PFSK-1 (cell line): ENCODE data around the gene CXCL6.

Experiments
- FOXP2 ChIP-seq: optimal IDR thresholded peaks from 2 replicates; pipeline ENCODE3; 2011; ENCODE audit warnings: borderline replicate concordance, control low read depth, inconsistent platforms; ENCODE audit not compliant: insufficient read depth; ENCODE audit errors: extremely low read length, extremely low read depth
- POLR2AphosphoS5 ChIP-seq: IDR thresholded peaks from 2 replicates; pipeline ENCODE4 v1.6.1; 2012; ENCODE audit warnings: low read depth, mild to moderate bottlenecking, control low read depth, low read length, moderate library complexity
- SIN3A ChIP-seq: IDR thresholded peaks from 2 replicates; pipeline ENCODE4 v1.6.1; 2012; ENCODE audit warnings: mild to moderate bottlenecking, low read length, moderate library complexity, borderline replicate concordance; ENCODE audit not compliant: insufficient read depth
- TAF1 ChIP-seq: IDR thresholded peaks from 2 replicates; pipeline ENCODE4 v1.6.1; 2012; ENCODE audit warnings: low read length, control low read depth, borderline replicate concordance; ENCODE audit not compliant: insufficient read depth
- TF ChIP-seq, protein P1 (sequence below), 2 experiments: IDR thresholded peaks; 2 replicates each; pipeline versions ENCODE4 v1.6.1 to v1.8.0; 2011 to 2012; ENCODE audit warnings: low read depth in 2 of 2, low read length in 2 of 2, control low read depth in 1 of 2, inconsistent platforms in 1 of 2, mild to moderate bottlenecking in 1 of 2, moderate library complexity in 1 of 2; ENCODE audit not compliant: insufficient read depth in 1 of 2

Gene CXCL6

DNA sequence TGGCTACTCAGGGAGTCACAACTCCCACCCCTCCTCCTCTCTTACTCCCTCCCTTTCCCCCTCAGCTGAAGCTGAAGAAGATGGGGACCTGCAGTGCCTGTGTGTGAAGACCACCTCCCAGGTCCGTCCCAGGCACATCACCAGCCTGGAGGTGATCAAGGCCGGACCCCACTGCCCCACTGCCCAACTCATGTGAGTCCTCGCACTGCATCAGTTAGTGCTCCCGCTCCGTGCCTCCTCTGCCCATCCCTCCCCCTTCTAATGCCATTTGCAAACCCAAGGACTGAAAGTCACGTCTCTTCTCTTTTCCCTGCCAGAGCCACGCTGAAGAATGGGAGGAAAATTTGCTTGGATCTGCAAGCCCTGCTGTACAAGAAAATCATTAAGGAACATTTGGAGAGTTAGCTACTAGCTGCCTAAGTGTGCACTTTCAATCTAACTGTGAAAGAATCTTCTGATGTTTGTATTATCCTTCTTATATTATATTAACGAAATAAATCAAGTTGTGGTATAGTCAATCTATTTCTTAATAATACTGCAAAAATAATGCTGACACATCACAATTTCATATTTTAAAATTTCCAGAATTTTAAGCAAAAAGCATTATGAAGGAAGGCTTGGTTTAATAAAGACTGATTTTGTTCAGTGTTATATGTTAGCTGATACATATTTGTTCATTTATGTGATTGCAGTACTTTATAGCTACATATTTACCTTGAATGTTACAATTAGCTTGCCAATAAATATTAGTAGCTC is 17.4 kb downstream of the CXCL6 start:
- TF ChIP-seq TAF1: no peak
- no peak for TF ChIP-seq POLR2AphosphoS5
- TF ChIP-seq, protein P1, sequence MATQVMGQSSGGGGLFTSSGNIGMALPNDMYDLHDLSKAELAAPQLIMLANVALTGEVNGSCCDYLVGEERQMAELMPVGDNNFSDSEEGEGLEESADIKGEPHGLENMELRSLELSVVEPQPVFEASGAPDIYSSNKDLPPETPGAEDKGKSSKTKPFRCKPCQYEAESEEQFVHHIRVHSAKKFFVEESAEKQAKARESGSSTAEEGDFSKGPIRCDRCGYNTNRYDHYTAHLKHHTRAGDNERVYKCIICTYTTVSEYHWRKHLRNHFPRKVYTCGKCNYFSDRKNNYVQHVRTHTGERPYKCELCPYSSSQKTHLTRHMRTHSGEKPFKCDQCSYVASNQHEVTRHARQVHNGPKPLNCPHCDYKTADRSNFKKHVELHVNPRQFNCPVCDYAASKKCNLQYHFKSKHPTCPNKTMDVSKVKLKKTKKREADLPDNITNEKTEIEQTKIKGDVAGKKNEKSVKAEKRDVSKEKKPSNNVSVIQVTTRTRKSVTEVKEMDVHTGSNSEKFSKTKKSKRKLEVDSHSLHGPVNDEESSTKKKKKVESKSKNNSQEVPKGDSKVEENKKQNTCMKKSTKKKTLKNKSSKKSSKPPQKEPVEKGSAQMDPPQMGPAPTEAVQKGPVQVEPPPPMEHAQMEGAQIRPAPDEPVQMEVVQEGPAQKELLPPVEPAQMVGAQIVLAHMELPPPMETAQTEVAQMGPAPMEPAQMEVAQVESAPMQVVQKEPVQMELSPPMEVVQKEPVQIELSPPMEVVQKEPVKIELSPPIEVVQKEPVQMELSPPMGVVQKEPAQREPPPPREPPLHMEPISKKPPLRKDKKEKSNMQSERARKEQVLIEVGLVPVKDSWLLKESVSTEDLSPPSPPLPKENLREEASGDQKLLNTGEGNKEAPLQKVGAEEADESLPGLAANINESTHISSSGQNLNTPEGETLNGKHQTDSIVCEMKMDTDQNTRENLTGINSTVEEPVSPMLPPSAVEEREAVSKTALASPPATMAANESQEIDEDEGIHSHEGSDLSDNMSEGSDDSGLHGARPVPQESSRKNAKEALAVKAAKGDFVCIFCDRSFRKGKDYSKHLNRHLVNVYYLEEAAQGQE (IDR thresholded peaks at IDR 0.05; ENCODE audit: insufficient read depth in 1 of 2, low read depth in 2 of 2, low read length in 2 of 2): no peak
- no peak for TF ChIP-seq FOXP2
- no peak for TF ChIP-seq SIN3A

DNA sequence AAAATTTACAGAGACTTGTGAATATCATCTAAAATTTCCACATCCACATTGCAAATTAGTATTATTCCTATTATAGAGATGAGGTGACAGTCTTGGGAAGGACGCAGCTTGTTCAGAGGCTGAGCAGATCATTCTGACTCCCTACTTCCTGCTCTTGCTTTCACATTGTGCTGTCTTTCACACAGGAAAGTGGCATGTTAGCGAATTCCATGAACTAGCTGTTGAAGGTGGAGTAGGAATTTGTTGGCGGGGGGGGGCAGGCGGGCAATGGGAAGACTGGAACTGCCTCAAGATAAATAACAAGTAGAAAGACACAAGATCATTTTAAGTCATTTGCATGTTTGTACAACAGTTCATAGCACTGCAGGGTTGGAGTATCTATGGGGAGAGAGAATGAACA is 18.9 kb downstream of the CXCL6 start:
- no peak for TF ChIP-seq POLR2AphosphoS5
- no peak for TF ChIP-seq TAF1
- no peak for TF ChIP-seq SIN3A
- TF ChIP-seq FOXP2: no peak
- TF ChIP-seq, protein P1 (IDR thresholded peaks at IDR 0.05; ENCODE audit: insufficient read depth in 1 of 2, low read depth in 2 of 2, low read length in 2 of 2): no peak

DNA sequence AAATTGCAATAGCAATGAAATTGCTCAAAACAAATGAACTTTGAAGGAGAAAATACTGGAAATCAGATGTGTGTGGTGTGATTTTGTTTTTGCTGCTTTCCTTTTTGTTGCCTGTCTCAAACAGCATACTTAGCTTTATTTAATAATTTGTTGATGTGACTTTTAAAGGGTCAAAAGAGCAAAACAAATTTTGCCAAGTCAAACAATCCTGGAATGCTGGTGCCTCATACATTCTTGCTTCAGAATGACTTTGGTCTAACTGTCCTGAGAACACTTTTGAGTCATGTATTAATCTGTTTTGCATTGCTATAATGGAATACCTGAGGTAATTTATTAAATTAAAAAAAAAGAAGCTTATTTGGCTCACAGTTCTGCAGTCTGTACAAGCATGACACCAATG is 20.0 kb downstream of the CXCL6 start:
- TF ChIP-seq FOXP2: no peak
- TF ChIP-seq, protein P1 (IDR thresholded peaks at IDR 0.05; ENCODE audit: insufficient read depth in 1 of 2, low read depth in 2 of 2, low read length in 2 of 2): no peak
- no peak for TF ChIP-seq POLR2AphosphoS5
- TF ChIP-seq SIN3A: no peak
- TF ChIP-seq TAF1: no peak

DNA sequence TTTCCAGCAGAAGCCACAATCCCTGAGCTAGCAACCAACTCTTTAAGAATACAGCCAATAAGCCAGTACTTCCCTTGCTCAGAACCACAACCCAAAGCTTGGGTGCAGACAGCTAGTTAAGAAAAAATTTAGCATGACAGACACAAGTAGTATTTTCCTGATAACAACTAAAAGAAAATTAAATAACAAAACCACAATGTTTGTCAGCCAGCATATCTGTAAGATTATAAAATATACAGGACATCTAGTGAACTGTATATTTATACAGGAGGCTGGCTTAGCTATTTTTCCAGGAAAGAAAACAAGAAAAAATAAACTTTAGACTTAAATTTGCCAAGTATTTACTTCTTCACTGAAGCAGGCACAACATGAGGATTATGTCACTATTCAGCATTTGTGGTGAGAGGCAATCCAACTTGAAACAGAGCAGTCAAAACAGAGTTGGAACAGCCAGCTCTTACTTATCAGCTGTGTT is 23.2 kb downstream of the CXCL6 start:
- TF ChIP-seq POLR2AphosphoS5 (no peak), FOXP2 (no peak), SIN3A (no peak), TAF1 (no peak)
- TF ChIP-seq, protein P1 (IDR thresholded peaks at IDR 0.05; ENCODE audit: insufficient read depth in 1 of 2, low read depth in 2 of 2, low read length in 2 of 2): no peak

DNA sequence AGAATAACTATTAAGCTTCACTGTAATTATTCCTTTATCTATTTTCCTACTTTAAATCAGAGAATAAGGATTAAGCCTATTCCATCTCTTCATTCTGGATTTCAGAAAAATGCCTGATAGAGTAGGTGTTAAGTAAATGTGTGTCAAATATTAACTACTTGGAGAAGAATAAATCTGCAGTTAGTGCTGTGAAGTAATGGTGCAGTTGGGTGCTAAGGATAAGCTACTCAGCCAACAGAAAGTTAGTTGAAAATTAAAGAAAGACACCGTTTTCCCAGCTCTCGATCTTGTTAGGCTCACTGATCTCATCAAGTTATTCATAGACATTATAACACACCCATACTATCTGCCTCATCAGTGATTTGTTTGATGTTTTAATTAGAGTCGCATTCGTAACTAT is 23.7 kb downstream of the CXCL6 start:
- TF ChIP-seq FOXP2 (no peak), POLR2AphosphoS5 (no peak), TAF1 (no peak), SIN3A (no peak)
- TF ChIP-seq, protein P1 (IDR thresholded peaks at IDR 0.05; ENCODE audit: insufficient read depth in 1 of 2, low read depth in 2 of 2, low read length in 2 of 2): no peak
